Measurements from ENCODE around the gene ZIC2.

Gene ZIC2

DNA sequence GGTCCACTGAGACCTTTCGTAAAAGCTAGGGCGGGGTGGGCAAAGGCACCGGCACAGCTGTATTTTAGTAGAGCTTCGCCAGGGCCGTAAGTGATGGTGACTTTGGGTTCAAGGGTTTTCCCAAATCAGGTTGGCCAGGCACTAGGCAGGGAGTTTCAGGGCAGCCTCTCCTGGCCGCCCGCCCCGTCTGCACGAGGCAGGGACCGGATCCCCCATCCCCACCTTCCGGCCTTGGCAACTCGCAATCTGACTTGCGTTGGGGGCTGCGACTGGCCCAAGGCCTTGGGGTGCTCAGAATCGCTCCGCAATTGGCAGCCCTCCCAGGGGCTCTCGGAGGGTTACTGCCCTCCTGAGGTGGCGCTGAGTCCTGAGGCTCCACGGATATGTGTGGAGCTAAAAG is 6.0 kb upstream of the ZIC2 start:
- DNase-seq: no peak

DNA sequence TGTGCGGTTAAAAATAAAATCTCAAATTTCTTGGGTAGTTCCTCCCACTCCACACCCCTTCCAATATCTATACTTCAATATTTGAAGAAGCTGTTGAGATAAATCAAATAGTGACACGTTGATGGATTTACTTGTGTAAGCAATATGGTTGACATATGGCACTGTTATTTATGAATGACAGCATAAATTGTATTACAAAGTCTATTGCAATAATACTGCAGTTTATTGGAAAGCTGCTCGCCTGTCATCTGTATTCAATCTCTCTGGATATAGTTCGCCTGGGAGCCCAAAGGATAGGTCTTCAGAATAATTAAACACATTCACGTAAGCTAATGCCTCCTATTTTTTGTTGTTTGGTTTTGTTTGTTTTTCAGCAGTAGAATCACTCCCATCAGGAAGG is 5.0 kb upstream of the ZIC2 start:
- no peak for DNase-seq

DNA sequence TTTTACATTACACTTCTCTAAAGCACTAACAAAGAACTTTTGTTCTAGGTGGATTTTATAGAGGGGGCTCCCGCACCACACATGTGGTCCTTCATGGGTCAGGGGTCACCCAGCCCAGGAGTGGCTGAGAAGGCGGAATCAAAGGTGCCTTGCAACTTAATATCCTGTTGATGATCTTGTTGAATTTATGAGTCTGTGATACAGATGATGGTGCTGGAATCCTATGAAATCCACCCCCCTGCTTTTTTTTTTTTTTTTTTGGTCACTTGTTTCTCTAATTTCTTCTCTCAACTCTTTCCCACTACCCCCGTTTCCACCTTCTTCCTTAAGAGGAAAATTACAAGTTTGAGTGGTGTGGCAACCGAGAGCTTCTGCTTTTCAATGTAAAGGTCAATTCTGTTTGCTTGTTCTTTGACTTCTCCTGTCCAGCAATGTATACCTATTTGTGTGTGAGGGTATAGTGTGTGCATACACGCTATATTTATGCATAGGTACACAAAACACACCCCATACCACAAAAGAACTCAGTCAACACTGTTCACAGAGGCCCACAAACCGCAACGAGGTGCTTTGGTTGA is 4.2 kb upstream of the ZIC2 start:
- DNase-seq: no peak

DNA sequence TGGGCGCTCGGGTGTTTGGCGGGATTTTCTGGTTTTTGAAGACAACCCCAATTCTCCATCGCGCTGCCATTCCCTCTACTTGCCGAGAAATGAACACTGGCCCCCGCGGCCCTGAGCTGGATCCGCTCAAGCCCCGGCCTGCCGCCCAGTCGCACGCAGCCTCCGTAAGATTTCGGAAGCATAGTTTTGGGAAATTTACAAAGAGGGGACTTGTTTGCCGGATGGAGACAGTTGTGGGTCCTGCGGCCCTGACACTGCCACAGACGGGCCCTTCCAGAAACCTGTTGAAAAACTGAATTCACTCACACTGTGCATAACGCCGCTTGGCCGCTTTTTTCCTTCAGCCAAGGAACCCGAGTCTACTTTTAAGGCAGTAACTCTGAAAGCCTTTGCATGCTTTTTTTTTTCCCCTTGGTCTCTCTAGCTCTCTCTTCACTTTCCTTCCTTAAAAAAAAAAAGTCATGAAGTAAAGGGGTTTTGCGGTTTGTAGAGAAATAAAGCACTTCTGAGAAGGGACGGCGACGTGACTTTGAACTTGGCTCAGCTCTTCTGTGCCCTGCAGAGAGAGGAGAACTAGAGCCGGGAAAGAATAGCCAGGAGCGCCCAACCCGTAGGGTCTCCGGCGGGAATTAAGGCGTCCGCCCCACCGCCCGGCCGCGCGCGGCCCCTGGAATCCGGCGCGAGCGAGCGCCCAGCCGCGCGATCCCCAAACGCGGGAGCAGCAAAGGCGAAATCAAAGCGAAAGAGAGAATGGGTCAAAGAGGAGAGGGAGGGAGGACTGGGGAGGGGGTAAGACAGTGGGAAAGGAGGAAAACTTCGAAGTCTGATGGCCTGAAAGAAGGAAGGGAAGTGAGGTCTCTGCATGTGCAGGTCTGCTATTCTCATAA is 3.4 kb upstream of the ZIC2 start:
- no peak for DNase-seq

DNA sequence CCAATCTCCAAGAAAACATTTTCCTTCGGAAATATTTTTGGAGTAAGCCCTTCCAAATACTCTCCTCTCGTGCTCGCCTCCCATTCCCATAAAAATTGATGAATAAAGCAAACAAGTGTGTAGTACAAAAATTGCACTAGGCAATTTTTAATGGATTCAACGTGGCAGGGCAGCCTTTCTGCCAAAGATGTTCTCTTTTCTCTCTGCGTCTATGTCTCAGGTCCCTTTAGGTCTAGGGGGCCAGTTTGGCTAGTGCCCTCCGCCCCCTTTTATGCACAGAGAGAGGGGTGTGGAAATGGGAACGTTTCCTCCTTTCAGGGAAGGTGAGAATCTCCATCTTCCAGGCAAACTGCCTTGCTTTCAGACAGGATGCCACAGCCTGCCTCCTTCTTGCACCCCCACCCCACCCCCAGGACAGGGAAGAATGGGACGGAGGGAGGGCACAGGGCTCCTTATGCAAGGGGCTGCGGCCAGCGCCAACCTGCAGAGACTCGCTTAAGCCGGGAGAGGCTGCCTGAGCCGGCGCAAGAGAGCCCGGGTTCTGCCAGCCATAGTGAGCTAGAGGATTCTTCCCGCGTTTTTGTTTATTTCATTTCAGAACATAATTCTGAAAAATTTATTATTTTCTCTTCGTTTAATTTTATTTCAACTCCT is 2.7 kb upstream of the ZIC2 start:
- DNase-seq: no peak

DNA sequence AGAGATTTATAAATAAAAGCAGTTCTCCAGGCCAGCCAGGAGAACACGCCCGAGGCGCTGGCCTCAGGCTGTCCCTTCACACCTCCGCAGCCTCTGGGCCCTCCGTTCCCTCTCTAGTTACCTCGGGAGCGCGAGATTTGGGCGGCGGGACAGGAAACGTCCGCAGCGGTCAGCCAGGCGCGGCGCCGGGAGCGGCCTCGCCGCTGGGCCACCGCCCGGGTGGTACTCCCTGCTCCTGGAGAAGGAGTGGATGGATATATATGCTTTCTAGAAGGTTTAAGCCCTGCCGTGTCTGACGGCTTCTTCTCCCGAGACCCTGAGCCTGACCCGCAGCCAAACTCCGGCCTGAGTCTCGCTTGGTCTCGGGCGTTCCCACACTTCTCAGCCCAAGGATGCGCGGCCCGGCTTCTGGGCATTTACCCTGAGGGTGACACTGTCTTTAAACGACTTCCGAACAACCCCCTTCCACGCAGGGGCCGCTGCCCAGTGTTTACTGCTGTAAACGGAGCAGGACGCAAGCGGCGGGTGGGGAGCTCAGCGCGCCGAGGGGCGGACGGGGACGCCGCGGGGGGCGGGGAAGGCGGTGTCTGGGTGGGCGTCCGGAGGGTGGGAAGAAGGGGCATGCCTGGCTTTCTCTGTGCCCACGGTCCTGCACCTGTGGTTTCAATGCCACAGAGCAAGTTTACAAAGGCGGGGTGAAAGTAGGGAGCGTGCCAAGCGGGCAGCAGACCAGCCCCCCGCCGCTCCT is 2.0 kb upstream of the ZIC2 start:
- DNase-seq: no peak

DNA sequence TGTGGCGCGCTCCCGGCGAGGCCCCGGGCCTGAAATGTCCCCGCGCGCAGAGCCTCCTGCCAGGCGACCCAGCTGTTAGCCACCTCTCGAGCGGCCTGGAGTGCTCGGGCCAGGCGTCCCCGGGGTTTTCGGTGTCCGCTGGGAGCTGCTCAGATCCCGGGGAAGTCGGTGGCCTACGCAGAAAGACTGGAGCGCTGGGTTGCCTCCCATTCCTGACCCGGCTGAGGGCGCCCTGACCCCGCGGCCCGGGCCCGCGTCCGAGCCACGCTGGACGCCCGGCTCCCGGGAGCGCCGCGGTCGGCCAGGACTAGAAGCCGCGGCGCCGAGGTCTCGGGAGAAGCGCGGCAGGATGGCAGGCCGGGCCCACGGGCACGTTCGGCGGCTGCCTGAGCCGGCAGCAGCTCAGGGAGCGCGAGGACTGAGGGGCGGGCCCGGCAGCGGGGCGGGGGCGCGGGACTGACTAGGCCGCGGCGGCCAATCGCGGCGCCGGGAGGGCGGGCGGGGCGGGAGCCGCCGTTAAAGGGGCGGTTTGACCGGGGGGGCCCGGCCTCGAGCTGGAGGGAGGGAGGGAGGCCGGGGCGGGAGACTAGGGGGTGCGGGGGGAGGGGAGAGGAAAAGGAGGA is 1.3 kb upstream of the ZIC2 start:
- no peak for DNase-seq

DNA sequence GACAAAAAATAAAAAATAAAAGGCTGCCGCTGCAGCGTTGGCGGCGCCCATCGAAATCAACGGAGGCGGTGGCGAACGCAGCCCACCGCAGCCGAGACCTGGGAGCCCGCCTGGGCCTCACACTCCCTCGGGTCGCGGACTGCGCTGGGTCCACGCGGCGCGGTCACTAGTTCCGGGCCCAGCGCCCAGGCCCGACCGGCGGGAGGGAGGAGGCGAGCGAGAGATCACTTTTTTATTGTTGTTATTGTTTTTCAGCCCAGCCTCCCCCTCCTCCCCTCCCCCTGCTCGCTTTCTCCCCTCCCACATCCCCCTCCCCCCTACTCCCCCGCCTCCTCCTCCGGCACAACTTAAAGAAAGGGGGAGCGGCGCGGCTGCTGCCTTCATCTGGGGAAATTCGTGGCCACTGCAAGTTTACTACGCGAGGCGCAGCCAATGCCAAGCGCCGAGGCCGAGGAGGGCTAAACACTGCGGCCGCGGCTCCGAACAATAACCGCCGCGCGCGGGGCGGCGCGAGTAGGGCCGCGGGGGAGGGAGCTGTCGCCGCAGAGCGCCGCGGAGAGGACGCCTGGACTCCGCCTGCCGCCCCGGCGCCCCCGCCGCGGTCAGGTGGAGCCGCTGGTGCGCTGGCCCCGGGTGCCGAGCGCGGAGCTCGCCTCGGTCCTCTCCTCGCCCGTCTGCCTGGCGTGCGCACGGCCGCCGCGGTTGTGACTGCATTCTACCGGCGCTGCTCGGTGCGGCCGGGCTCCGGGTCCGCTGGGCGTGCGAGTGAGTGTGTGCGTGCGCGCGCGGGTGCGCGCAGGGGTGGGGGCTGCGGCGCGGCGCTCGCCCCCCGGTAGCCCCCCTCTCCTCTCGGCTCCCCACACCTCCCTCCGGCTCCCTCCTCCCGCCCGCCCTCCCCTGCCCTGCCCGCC is 505 bp upstream of the ZIC2 start:
- DNase-seq: no peak

DNA sequence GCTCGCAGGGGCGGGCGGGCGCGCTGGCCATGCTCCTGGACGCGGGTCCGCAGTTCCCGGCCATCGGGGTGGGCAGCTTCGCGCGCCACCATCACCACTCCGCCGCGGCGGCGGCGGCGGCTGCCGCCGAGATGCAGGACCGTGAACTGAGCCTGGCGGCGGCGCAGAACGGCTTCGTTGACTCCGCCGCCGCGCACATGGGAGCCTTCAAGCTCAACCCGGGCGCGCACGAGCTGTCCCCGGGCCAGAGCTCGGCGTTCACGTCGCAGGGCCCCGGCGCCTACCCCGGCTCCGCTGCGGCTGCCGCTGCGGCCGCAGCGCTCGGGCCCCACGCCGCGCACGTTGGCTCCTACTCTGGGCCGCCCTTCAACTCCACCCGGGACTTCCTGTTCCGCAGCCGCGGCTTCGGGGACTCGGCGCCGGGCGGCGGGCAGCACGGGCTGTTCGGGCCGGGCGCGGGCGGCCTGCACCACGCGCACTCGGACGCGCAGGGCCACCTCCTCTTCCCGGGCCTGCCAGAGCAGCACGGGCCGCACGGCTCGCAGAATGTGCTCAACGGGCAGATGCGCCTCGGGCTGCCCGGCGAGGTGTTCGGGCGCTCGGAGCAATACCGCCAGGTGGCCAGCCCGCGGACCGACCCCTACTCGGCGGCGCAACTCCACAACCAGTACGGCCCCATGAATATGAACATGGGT is 599 bp downstream of the ZIC2 start:
- DNase-seq: no peak

DNA sequence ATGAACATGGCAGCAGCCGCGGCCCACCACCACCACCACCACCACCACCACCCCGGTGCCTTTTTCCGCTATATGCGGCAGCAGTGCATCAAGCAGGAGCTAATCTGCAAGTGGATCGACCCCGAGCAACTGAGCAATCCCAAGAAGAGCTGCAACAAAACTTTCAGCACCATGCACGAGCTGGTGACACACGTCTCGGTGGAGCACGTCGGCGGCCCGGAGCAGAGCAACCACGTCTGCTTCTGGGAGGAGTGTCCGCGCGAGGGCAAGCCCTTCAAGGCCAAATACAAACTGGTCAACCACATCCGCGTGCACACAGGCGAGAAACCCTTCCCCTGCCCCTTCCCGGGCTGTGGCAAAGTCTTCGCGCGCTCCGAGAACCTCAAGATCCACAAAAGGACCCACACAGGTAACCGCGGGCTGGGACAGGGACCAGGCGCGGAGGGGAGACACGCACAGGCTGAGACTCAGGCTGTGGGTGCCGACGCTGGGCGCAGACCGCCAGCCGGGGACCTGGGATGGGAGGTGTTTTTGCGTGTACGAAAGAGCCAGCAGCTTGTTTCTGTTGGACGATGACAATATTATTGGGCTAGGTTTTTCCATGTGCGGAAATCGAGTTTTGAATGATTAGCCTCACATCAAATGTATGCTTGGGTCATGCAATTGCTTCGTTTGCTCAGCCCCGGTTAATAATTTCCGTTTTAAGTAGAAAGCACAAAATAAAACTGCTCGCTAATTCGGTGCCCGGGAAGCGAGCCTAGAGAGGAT is 1.3 kb downstream of the ZIC2 start:
- DNase-seq: no peak

DNA sequence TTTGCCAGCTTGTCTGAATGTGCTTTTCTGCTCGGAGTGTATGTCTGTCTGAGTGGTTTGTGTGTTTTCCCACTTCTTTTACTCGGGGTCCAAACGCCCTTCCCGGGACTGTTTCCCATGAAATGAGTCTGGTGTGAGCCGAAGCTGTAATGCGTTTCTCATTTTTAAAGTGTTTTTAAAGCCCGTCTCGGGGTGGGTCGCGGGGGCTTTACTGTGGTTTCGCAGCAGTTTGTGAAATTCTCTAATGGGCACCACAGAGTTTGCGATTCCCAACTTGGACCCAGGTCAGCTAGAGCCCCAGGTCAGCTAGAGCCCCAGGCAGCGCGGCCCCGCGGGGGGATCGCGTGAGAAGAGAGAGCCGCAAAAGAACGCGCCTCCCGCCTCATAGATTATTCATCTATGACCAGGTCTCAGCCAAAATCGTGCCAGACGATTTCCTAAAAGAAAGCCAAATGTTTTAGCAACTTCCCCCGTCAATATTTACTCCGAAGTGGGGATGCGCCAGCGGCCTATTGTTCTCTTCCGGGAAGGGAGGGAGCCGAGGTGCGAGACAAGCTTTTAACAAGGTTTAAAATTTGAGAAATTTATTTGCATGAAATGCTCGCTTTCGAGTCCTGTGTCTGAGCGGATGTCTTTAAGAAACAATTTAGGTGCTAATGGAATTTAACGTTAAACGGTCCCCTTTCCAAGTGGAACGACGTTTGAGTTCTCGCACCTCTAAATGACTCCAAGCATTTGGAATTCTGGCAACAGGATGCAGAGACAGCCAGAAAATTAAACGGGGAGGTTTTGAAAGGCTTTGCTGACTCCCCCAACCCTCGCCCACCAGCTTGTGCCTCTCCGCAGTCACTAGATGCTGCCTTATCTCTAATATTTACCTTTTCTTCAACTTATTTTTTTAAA is 2.2 kb downstream of the ZIC2 start:
- DNase-seq: no peak

DNA sequence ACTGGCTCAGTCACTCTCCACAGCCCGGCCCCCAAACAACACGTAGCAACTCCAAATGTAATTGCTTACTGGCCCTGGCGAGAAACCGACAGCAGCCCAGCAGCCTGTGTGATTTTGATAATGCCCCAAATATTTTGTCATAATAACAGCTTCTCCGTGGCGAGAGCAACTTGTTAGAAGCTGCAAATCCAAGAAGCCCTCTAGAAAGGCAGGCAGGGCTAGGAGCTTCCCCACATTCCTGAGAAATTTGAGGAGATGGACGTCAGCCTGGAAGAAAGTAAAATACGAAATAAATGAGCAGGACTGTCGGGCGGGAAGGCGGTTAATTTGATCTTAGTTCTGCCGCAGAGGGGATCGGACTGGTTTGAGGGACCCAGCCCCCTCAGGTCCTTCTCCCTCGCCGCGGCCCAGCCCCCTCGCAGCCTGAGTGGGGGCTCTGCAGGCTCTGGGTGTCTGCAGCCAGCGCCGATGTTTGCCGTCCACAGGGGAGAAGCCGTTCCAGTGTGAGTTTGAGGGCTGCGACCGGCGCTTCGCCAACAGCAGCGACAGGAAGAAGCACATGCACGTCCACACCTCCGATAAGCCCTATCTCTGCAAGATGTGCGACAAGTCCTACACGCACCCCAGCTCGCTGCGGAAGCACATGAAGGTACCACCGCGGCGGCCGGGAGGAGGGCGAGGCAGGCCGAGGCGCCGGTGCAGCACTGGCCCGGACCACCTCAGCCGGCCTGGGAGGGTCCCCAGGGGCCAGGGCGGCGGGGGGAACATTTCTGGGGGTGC is 3.1 kb downstream of the ZIC2 start:
- DNase-seq: no peak

DNA sequence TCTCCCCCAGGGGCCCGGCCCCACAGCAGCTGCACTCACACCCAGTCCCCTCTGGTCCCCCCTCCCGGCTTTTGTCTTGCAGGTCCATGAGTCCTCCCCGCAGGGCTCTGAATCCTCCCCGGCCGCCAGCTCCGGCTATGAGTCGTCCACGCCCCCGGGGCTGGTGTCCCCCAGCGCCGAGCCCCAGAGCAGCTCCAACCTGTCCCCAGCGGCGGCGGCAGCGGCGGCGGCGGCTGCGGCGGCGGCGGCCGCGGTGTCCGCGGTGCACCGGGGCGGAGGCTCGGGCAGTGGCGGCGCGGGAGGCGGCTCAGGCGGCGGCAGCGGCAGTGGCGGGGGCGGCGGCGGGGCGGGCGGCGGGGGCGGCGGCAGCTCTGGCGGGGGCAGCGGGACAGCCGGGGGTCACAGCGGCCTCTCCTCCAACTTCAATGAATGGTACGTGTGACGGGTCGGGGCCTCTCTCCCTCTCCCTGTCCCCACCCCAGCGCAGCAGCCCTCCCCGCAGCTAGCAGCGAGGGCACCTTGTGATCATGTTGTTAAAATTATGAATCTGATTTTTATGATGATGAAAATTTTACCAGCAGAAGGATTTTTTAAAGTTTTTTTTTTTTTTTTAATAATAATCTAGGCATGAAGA is 3.8 kb downstream of the ZIC2 start:
- no peak for DNase-seq

DNA sequence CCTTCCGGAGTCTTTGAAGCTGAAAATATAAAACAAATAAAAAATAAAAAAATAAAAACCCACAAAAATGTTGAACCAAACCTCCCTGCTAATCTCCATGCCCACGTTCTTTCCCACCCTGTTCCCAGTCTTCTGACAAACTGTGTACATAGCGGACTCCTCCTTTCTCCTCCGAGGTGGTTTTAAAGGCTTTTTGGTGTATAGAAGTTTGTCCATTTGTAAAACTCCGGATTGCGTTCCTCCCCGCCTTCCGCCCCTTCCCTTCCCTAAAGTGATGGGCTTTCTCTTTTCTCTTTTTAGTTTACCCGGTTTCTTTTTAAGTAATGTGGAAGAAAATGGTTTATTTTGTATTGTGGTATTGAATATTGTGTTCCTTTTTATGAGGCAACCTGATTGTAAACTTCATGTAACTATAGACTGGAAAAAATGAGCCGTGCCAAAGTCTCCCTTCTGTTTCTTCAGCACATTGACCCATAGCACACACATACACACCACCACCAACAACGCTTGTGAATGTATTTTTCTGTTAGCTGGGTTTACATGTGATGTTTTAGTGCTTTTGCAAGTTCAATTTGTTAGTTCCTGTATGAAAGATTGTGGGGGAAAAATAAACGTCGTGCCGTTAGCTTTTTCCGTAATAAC is 4.4 kb downstream of the ZIC2 start:
- no peak for DNase-seq

DNA sequence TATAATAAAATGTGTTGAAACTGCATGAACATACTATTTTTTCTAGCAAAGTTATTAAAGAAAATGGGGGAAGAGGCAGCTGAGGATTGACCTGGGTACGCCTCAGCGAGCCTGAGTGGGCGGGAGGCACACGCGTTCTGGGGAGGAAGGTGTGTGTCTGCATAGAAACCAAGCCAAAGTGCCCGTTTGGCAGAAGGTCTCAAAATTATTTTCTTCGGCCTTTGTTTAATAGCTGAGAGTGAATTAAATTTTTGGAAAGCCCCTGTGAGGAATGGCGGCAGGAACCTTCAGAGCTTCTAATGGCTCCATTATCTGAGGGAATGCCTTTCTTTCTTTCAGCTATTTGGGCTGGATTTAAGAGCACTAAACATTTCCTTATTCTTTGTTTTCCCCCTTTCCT is 5.2 kb downstream of the ZIC2 start:
- DNase-seq: no peak

DNA sequence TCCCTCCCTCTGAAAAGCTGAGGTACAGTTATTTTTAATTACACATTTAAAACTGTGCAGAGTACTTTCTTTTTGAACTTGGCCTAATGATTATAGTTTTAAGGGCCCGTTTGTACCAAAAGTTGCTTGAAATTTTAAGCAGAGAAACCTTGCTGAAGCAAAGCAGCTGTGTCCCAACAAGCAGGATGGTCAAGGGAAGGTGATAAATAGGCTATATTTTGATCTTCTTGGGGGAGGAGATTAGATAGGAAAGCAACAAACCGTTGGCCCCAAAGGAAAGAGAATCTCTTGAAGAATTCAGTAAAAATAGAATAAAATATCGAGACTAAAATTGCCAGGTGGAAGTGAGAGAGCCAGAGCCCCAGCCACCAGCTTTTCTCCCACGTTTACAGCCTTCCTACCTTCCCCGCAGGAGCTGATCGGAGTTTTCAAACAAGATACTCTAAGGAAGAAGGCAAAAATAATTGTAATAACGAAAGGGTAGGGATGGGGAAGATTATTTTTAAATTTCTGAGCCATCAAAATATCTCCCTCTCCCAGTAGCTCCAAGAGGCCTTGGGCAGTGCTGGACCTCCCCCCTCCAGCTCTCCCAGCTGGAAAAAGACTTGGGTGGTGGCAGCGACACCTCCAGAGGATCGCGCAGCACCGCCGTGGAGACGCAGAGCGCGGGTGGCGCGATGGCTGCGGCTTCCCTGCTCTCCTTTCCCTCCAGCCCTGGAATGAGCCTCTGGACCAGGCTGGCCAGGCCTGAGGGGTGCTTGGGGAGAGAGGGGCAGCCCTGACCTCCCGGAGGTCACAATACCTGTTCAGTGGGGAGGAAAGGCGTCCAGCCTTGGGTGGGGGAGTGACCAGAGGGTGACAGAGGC is 5.8 kb downstream of the ZIC2 start:
- DNase-seq: no peak
